H1 (cell line): Measurements from ENCODE around the gene BABAM2. TPM values are rescaled to one million over a fixed set of nuclear protein-coding genes. Genes with fewer than 3 reads are reported as not detected.

ENCODE experiments used
- CTCF ChIA-PET: fragments of 300-600 bp; sonication (Branson Sonifier 250); formaldehyde crosslinking; loops from one replicate; lab custom pipeline; 2021; ENCODE audit not compliant: partially characterized antibody; lab: Charles Lee
- POLR2A ChIA-PET: fragments of 300-600 bp; sonication (Branson Sonifier 250); formaldehyde crosslinking; loops from one replicate; lab custom pipeline; 2021; ENCODE audit warnings: inconsistent platforms; ENCODE audit not compliant: partially characterized antibody; lab: Charles Lee
- DNase-seq, 2 experiments: peaks; one replicate each; pipeline versions ENCODE4 v3.0.0 to v3.0.0-alpha.2; 2010 to 2022; ENCODE audit warnings: low spot score in 2 of 2, low read depth in 1 of 2, mixed read lengths in 1 of 2
- FAIRE-seq: peaks from 2 replicates; lab custom pipeline; 2011; peaks lifted over from hg19 to GRCh38; lab: Jason Lieb, UNC
- H2AFZ ChIP-seq: 2 replicates; pipeline ENCODE4 v1.8.1; 2012; ENCODE audit warnings: low read length, inconsistent platforms
- H2AK5ac ChIP-seq: 2 replicates; pipeline ENCODE4 v1.6.1; 2013; ENCODE audit warnings: low read depth, low read length
- H2BK120ac ChIP-seq: replicated peaks from 2 replicates; pipeline ENCODE3; 2013; ENCODE audit warnings: low read depth, low read length, inconsistent platforms
- H2BK12ac ChIP-seq: 2 replicates; pipeline ENCODE4 v1.6.1; 2013; ENCODE audit warnings: low read depth, low read length
- H2BK15ac ChIP-seq: 2 replicates; pipeline ENCODE4 v1.6.1; 2013; ENCODE audit warnings: low read length
- H2BK20ac ChIP-seq: 2 replicates; pipeline ENCODE4 v1.6.1; 2013; ENCODE audit warnings: low read length
- H2BK5ac ChIP-seq: 2 replicates; pipeline ENCODE4 v1.6.1; 2013; ENCODE audit warnings: low read depth, low read length
- H3K14ac ChIP-seq: 2 replicates; pipeline ENCODE4 v1.6.1; 2013; ENCODE audit warnings: inconsistent platforms; ENCODE audit not compliant: insufficient read length
- H3K18ac ChIP-seq: 2 replicates; pipeline ENCODE4 v1.6.1; 2013; ENCODE audit warnings: low read length; ENCODE audit errors: extremely low read depth
- H3K23ac ChIP-seq: 2 replicates; pipeline ENCODE4 v1.6.1; 2013; ENCODE audit warnings: inconsistent platforms; ENCODE audit not compliant: insufficient read length
- H3K23me2 ChIP-seq: 2 replicates; pipeline ENCODE4 v1.6.1; 2013; ENCODE audit warnings: low read depth, low read length
- H3K27ac ChIP-seq: 2 replicates; pipeline ENCODE4 v1.6.1; 2011; ENCODE audit warnings: low read depth, low read length, inconsistent platforms
- H3K27me3 ChIP-seq, 4 experiments: replicated peaks in 1 of 4; 1 replicate in 1 of 4; 2 replicates in 3 of 4; pipeline versions ENCODE4 v1.6.1 to v1.8.1; 2011 to 2013; ENCODE audit warnings: low read length in 3 of 4, mild to moderate bottlenecking in 3 of 4, inconsistent platforms in 2 of 4, mixed read lengths in 2 of 4, moderate library complexity in 1 of 4; ENCODE audit not compliant: control insufficient read depth in 3 of 4, insufficient read depth in 3 of 4; ENCODE audit errors: extremely low read depth in 1 of 4
- H3K36me3 ChIP-seq, 4 experiments: 2 replicates each; pipeline versions ENCODE4 v1.6.1 to v1.8.1; 2011 to 2013; ENCODE audit warnings: mild to moderate bottlenecking in 4 of 4, low read length in 3 of 4, moderate library complexity in 2 of 4, control low read depth in 1 of 4, inconsistent platforms in 1 of 4; ENCODE audit not compliant: insufficient read depth in 4 of 4, control insufficient read depth in 2 of 4
- H3K4ac ChIP-seq: replicated peaks from 2 replicates; pipeline ENCODE3; 2013; ENCODE audit warnings: low read length, low read depth, mixed read lengths, inconsistent platforms; ENCODE audit not compliant: insufficient read length
- H3K4me1 ChIP-seq, 4 experiments: replicated peaks in 1 of 4; 1 replicate in 1 of 4; 2 replicates in 3 of 4; pipeline versions ENCODE4 v1.6.1 to v1.8.1; 2011 to 2013; ENCODE audit warnings: low read length in 3 of 4, inconsistent platforms in 2 of 4, mixed read lengths in 1 of 4; ENCODE audit not compliant: insufficient read depth in 4 of 4, control insufficient read depth in 3 of 4
- H3K4me2 ChIP-seq, 2 experiments: 2 replicates each; pipeline versions ENCODE4 v1.6.1 to v1.8.1; 2011 to 2013; ENCODE audit warnings: low read depth in 2 of 2, low read length in 2 of 2, control low read depth in 1 of 2, inconsistent platforms in 1 of 2, mild to moderate bottlenecking in 1 of 2; ENCODE audit not compliant: insufficient read depth in 1 of 2
- H3K4me3 ChIP-seq, 4 experiments: fragments of 200-600, 300-600 bp in 1 of 4; sonication (generic), shearing (Covaris generic), sonication (Bioruptor Twin) in 1 of 4; 2 replicates each; pipeline versions ENCODE4 v1.5.1 to v1.8.1; 2011 to 2016; ENCODE audit warnings: low read length in 4 of 4, low read depth in 3 of 4, control low read depth in 2 of 4, inconsistent platforms in 2 of 4, mild to moderate bottlenecking in 2 of 4, mixed read lengths in 1 of 4, moderate library complexity in 1 of 4; ENCODE audit not compliant: insufficient read depth in 2 of 4; ENCODE audit errors: extremely low read depth in 1 of 4
- H3K56ac ChIP-seq: replicated peaks from 2 replicates; pipeline ENCODE3; 2013; ENCODE audit warnings: low read depth, mild to moderate bottlenecking, mixed read lengths, low read length, inconsistent platforms; ENCODE audit not compliant: insufficient read length
- H3K79me1 ChIP-seq: 2 replicates; pipeline ENCODE4 v1.6.1; 2013; ENCODE audit warnings: low read depth, low read length, control low read depth
- H3K79me2 ChIP-seq, 2 experiments: 2 replicates each; pipeline versions ENCODE4 v1.6.1 to v1.8.1; 2012 to 2013; ENCODE audit warnings: low read length in 2 of 2, mild to moderate bottlenecking in 2 of 2, inconsistent platforms in 1 of 2; ENCODE audit not compliant: insufficient read depth in 2 of 2, control insufficient read depth in 1 of 2
- H3K9ac ChIP-seq, 4 experiments: replicated peaks in 1 of 4; 1 replicate in 1 of 4; 2 replicates in 3 of 4; pipeline versions ENCODE4 v1.6.1 to v1.8.1; 2011 to 2013; ENCODE audit warnings: low read depth in 3 of 4, low read length in 3 of 4, control low read depth in 2 of 4, mild to moderate bottlenecking in 2 of 4, moderate library complexity in 2 of 4, inconsistent platforms in 1 of 4; ENCODE audit errors: extremely low read depth in 1 of 4
- H3K9me3 ChIP-seq, 2 experiments: 2 replicates each; pipeline versions ENCODE4 v1.6.1 to v1.8.1; 2012 to 2013; ENCODE audit warnings: mild to moderate bottlenecking in 2 of 2, moderate library complexity in 2 of 2, control low read depth in 1 of 2, inconsistent platforms in 1 of 2, low read depth in 1 of 2, low read length in 1 of 2, mixed read lengths in 1 of 2; ENCODE audit not compliant: insufficient read depth in 2 of 2
- H4K20me1 ChIP-seq, 2 experiments: replicated peaks in 1 of 2; 2 replicates each; pipeline versions ENCODE3 to v1.8.1; 2011 to 2013; ENCODE audit warnings: inconsistent platforms in 2 of 2, low read length in 2 of 2, mild to moderate bottlenecking in 1 of 2; ENCODE audit not compliant: insufficient read depth in 2 of 2, control insufficient read depth in 1 of 2
- H4K5ac ChIP-seq: 2 replicates; pipeline ENCODE4 v1.6.1; 2013; ENCODE audit warnings: low read length, low read depth, mixed read lengths, inconsistent platforms; ENCODE audit not compliant: insufficient read length
- H4K8ac ChIP-seq: 2 replicates; pipeline ENCODE4 v1.8.0; 2013; ENCODE audit warnings: mild to moderate bottlenecking, moderate library complexity, low read length, inconsistent platforms; ENCODE audit not compliant: insufficient read depth; ENCODE audit errors: extremely low read depth
- H4K91ac ChIP-seq: replicated peaks from 2 replicates; pipeline ENCODE3; 2013; ENCODE audit warnings: low read length, mixed read lengths, inconsistent platforms; ENCODE audit not compliant: insufficient read length
- CEBPB ChIP-seq: IDR thresholded peaks from 2 replicates; pipeline ENCODE4 v1.6.1; 2012; ENCODE audit warnings: low read depth, low read length
- GTF2F1 ChIP-seq: IDR thresholded peaks from 2 replicates; pipeline ENCODE4 v1.6.1; 2012; ENCODE audit warnings: low read depth, low read length, improper control_type of control experiment, borderline replicate concordance
- HDAC6 ChIP-seq: IDR thresholded peaks from one replicate; pipeline ENCODE4 v1.7.1; 2012; ENCODE audit warnings: low read depth, mild to moderate bottlenecking, inconsistent platforms, low read length, moderate library complexity
- PHF8 ChIP-seq: fragments of 200-600 bp; sonication (generic); conservative IDR thresholded peaks from 2 replicates; pipeline ENCODE4 v1.7.1; 2012; ENCODE audit warnings: low read depth, mild to moderate bottlenecking, inconsistent platforms, low read length, moderate library complexity
- POLR2A ChIP-seq, 2 experiments: IDR thresholded peaks; 1 replicate in 1 of 2; 2 replicates in 1 of 2; pipeline ENCODE4 v1.6.1; 2011; ENCODE audit warnings: low read depth in 2 of 2, low read length in 2 of 2, mild to moderate bottlenecking in 2 of 2; ENCODE audit errors: control extremely low read depth in 1 of 2
- RNF2 ChIP-seq: fragments of 200-900, 300-1000 bp; sonication (generic); IDR thresholded peaks from 2 replicates; pipeline ENCODE4 v1.7.1; 2016; ENCODE audit warnings: borderline replicate concordance, low read depth, mild to moderate bottlenecking, antibody characterized with exemption, low read length; ENCODE audit not compliant: poor library complexity, severe bottlenecking; ENCODE audit errors: missing control alignments
- RXRA ChIP-seq: IDR thresholded peaks from 2 replicates; pipeline ENCODE4 v1.6.1; 2011; ENCODE audit warnings: low read depth, mild to moderate bottlenecking, low read length, moderate library complexity; ENCODE audit not compliant: insufficient read depth
- SP2 ChIP-seq: IDR thresholded peaks from 2 replicates; pipeline ENCODE4 v1.6.1; 2012; ENCODE audit warnings: mild to moderate bottlenecking, low read length, inconsistent platforms
- SUZ12 ChIP-seq: fragments of 200-600 bp; sonication (generic); IDR thresholded peaks from 2 replicates; pipeline ENCODE4 v1.6.1; 2012; ENCODE audit warnings: mild to moderate bottlenecking, inconsistent platforms, low read length, moderate library complexity, mixed read lengths
- WGBS, 2 experiments: shearing (Covaris generic) in 1 of 2; methylation state at CpG; one replicate each; pipeline versions ENCODE4 v1.1.6 to v1.1.7; 2013 to 2015; ENCODE audit warnings: low lambda C conversion rate in 2 of 2, mixed read lengths in 2 of 2, inconsistent platforms in 1 of 2, low coverage in 1 of 2, missing lambda C conversion rate in 1 of 2; ENCODE audit not compliant: insufficient replicate concordance in 2 of 2, insufficient coverage in 1 of 2, insufficient read length in 1 of 2; ENCODE audit errors: extremely low coverage in 1 of 2, missing lambda C conversion rate in 1 of 2; 5-methylcytosine and 5-hydroxymethylcytosine counted together
- polyA plus RNA-seq, 7 experiments: library from polyadenylated mRNA; depleted of rRNA in 3 of 7; stranded (reverse) in 5 of 7; unstranded in 2 of 7; fragments of >200 nt in 5 of 7; fragments of 200-250 nt in 2 of 7; gene quantifications; 1 replicate in 5 of 7; 2 replicates in 1 of 7; 4 replicates in 1 of 7; pipeline versions ENCODE4 v1.2.1 to v1.2.3, GENCODE V29; 2011 to 2013; ENCODE audit warnings: missing spikeins in 2 of 7, mixed read lengths in 2 of 7
- total RNA-seq: library from RNA; stranded (reverse); fragmentation: NEBNext Ultra II Directional; extraction: Animal tissue kit (Norgen Biotek cat#: 25700); gene quantifications from 2 replicates; pipeline ENCODE4 v1.2.1, GENCODE V29; 2021

Gene BABAM2
- total and polyA plus RNA-seq, 2 of the 8 experiments (the other 6 are each of a cell fraction or from before 2014, with no cell fraction given), result 15.8 to 20.9 TPM

GRCh38 chr2:27940090-27940671 lies 49.7 kb downstream of the BABAM2 start:
- Histone ChIP-seq H3K79me2 (no peaks in the 10 kb centered on the region), H3K27me3 (peaks cover 0 to 6% (median 3%) of the 10 kb centered on the region in 4 experiments; a peak in 4 of 7 replicates), H2BK12ac (no peak overlapping the region), H3K4me2 (no peak overlapping the region), H4K8ac (no peak overlapping the region), H3K4ac (no peak overlapping the region), H2BK5ac (no peak overlapping the region), H3K23ac (no peak overlapping the region), H3K56ac (no peak overlapping the region), H2AK5ac (no peak overlapping the region), H2BK15ac (no peak overlapping the region), H3K79me1 (no peaks in the 10 kb centered on the region), H2BK20ac (no peak overlapping the region), H3K14ac (no peak overlapping the region), H2BK120ac (no peak overlapping the region), H4K20me1 (peaks cover 2% of the 10 kb centered on the region in 2 experiments), H3K4me1 (no peaks in the 10 kb centered on the region), H2AFZ (no peak overlapping the region), H4K5ac (no peak overlapping the region), H3K9me3 (no peaks in the 10 kb centered on the region), H3K18ac (no peak overlapping the region), H3K36me3 (no peaks in the 10 kb centered on the region), H3K27ac (no peak overlapping the region), H3K9ac (no peak overlapping the region), H3K4me3 (no peak overlapping the region), H3K23me2 (no peaks in the 10 kb centered on the region), H4K91ac (no peak overlapping the region)
- WGBS, 2 experiments, result 92% methylated on average over 2 of the region's 2 CpGs; no CpG with 5 or more reads in 1 of the 2 experiments
- FAIRE-seq, result no peak
- DNase-seq, result no peak
- POLR2A ChIA-PET, result no interaction called here
- CTCF ChIA-PET, result interaction anchor here (1.0 to 1.3 kb wide), 2 partner anchors 14 to 101 kb away, joined by 3 read pairs; no protein-coding TSS in a partner anchor
- TF ChIP-seq CEBPB (no peak), GTF2F1 (no peak), RNF2 (no peak), POLR2A (IDR thresholded peaks at IDR 0.05; ENCODE audit: control extremely low read depth in 1 of 2, low read depth in 2 of 2, low read length in 2 of 2) (no peak), PHF8 (no peak), SUZ12 (no peak), HDAC6 (no peak), RXRA (no peak), SP2 (no peak)
